Upper lobe of right lung (tissue), 1 donor: ENCODE data around the gene MSMP. TPM values are rescaled to one million over a fixed set of nuclear protein-coding genes. Genes with fewer than 3 reads are reported as not detected.
A peak's percentile ranks its signal among the peaks of the same experiment; 100 is the strongest.

Experiments
- ATAC-seq: fragments of 200-7000 bp; cut with Tn5 transposase; one replicate; pipeline ENCODE4 v1.9.1; 2020; ENCODE audit warnings: mild to moderate bottlenecking, moderate library complexity
- DNase-seq: peaks from one replicate; pipeline ENCODE4 v3.0.0-alpha.2; 2020
- H3K27ac ChIP-seq: fragments of 200-600 bp; one replicate; pipeline ENCODE4 v1.8.0; 2022
- H3K27me3 ChIP-seq: fragments of 200-600 bp; one replicate; pipeline ENCODE4 v1.8.0; 2022; ENCODE audit warnings: mild to moderate bottlenecking
- H3K36me3 ChIP-seq: fragments of 200-600 bp; one replicate; pipeline ENCODE4 v1.8.0; 2022
- H3K4me1 ChIP-seq: fragments of 200-600 bp; one replicate; pipeline ENCODE4 v1.8.0; 2022
- H3K4me3 ChIP-seq: fragments of 200-600 bp; one replicate; pipeline ENCODE4 v1.8.0; 2022; ENCODE audit warnings: mild to moderate bottlenecking
- H3K9me3 ChIP-seq: fragments of 200-600 bp; one replicate; pipeline ENCODE4 v1.8.0; 2022
- CTCF ChIP-seq: fragments of 200-600 bp; IDR thresholded peaks from one replicate; pipeline ENCODE4 v1.8.0; 2022; ENCODE audit warnings: antibody characterized with exemption
- intact Hi-C: fragments of 100-400 bp; cut with DNase I; formaldehyde crosslinking; loops from one replicate; pipeline ENCODE4 v1.11.0; 2022
- total RNA-seq: library from RNA; stranded (reverse); fragmentation: NEBNext Ultra II Directional; extraction: Animal tissue kit (Norgen Biotek cat#: 25700); gene quantifications from one replicate; pipeline ENCODE4 v1.2.1, GENCODE V29; 2021
- donor health status: DM: no; HTN: yes; CAD: no; lungs with severe emphysema.

The MSMP gene
- total RNA-seq, 1 donor from 2014 or later: not detected

- H3K27me3 ChIP-seq: no peaks in the 10 kb centered on the region
- DNase-seq (peak; percentile 75), ATAC-seq (peak; percentile 50)
- TF ChIP-seq CTCF: no peak
- H3K4me1 ChIP-seq: peaks cover 53% of the 10 kb centered on the region
- H3K36me3 ChIP-seq: peaks cover 44% of the 10 kb centered on the region
- no peaks in the 10 kb centered on the region for H3K9me3 ChIP-seq
- peak overlapping the region; percentile 77 for H3K27ac ChIP-seq
- intact Hi-C loops: no loop called here
- H3K4me3 ChIP-seq: peak overlapping the region; percentile 64
Observed at GRCh38 chr9:35726931-35727330, 27.1 kb downstream of the MSMP start.

- intact Hi-C loops: no loop called here
- H3K4me3 ChIP-seq: no peak overlapping the region
- no peak for TF ChIP-seq CTCF
- H3K36me3 ChIP-seq: peaks cover 60% of the 10 kb centered on the region
- H3K9me3 ChIP-seq: no peaks in the 10 kb centered on the region
- no peaks in the 10 kb centered on the region for H3K27me3 ChIP-seq
- ATAC-seq: no peak
- peaks cover 43% of the 10 kb centered on the region for H3K4me1 ChIP-seq
- H3K27ac ChIP-seq: no peak overlapping the region
- DNase-seq: no peak
Observed at GRCh38 chr9:35725362-35725761, 28.7 kb downstream of the MSMP start.

- H3K27ac ChIP-seq: no peak overlapping the region
- H3K9me3 ChIP-seq: no peaks in the 10 kb centered on the region
- DNase-seq (no peak), ATAC-seq (no peak)
- peaks cover 28% of the 10 kb centered on the region for H3K4me1 ChIP-seq
- no peak for TF ChIP-seq CTCF
- H3K4me3 ChIP-seq: no peak overlapping the region
- H3K36me3 ChIP-seq: peaks cover 75% of the 10 kb centered on the region
- intact Hi-C loops: no loop called here
- no peaks in the 10 kb centered on the region for H3K27me3 ChIP-seq
Observed at GRCh38 chr9:35723908-35724307, 30.2 kb downstream of the MSMP start.

GRCh38 chr9:35723426-35723825, 30.6 kb downstream of the MSMP start:
- intact Hi-C loops: no loop called here

GRCh38 chr9:35719546-35719945, 34.5 kb downstream of the MSMP start:
- Histone ChIP-seq H3K27me3 (no peaks in the 10 kb centered on the region), H3K4me1 (no peaks in the 10 kb centered on the region), H3K9me3 (no peaks in the 10 kb centered on the region), H3K4me3 (no peak overlapping the region), H3K36me3 (peaks cover 100% of the 10 kb centered on the region), H3K27ac (no peak overlapping the region)
- ATAC-seq (no peak), DNase-seq (no peak)
- intact Hi-C loops: no loop called here
- no peak for TF ChIP-seq CTCF

More at GRCh38 chr9:35723426-35723825, 30.6 kb downstream of the MSMP start:
- peaks cover 24% of the 10 kb centered on the region for H3K4me1 ChIP-seq
- H3K27ac ChIP-seq: no peak overlapping the region
- H3K36me3 ChIP-seq: peaks cover 79% of the 10 kb centered on the region
- no peaks in the 10 kb centered on the region for H3K27me3 ChIP-seq
- TF ChIP-seq CTCF: no peak
- DNase-seq: no peak
- no peak overlapping the region for H3K4me3 ChIP-seq
- H3K9me3 ChIP-seq: no peaks in the 10 kb centered on the region
- no peak for ATAC-seq
